CD4-positive, alpha-beta T cell treated with Interleukin-21 for 1 hour (primary cell): ENCODE data around the gene CCDC146.

Experiments used
- DNase-seq: peaks from one replicate; pipeline ENCODE4 v3.0.0-alpha.2; 2020

Gene CCDC146

GRCh38 chr7:77335581-77335980 lies 213.2 kb downstream of the CCDC146 start:
- no peak for DNase-seq

- no peak for DNase-seq
Observed at GRCh38 chr7:77337456-77337990, 215.1 kb downstream of the CCDC146 start.

GRCh38 chr7:77338260-77338659 lies 215.8 kb downstream of the CCDC146 start:
- DNase-seq = no peak

GRCh38 chr7:77338883-77339629 lies 216.6 kb downstream of the CCDC146 start:
- no peak for DNase-seq

- no peak for DNase-seq
Observed at GRCh38 chr7:77339726-77340125, 217.3 kb downstream of the CCDC146 start.
